Measurements from ENCODE around the gene CEACAM19. TPM values are rescaled to one million over a fixed set of nuclear protein-coding genes. Genes with fewer than 3 reads are reported as not detected.

CEACAM19 gene
- total RNA-seq, 4 donors from 2014 or later, result 0.49 to 1.5 (median 1.2) TPM

DNA sequence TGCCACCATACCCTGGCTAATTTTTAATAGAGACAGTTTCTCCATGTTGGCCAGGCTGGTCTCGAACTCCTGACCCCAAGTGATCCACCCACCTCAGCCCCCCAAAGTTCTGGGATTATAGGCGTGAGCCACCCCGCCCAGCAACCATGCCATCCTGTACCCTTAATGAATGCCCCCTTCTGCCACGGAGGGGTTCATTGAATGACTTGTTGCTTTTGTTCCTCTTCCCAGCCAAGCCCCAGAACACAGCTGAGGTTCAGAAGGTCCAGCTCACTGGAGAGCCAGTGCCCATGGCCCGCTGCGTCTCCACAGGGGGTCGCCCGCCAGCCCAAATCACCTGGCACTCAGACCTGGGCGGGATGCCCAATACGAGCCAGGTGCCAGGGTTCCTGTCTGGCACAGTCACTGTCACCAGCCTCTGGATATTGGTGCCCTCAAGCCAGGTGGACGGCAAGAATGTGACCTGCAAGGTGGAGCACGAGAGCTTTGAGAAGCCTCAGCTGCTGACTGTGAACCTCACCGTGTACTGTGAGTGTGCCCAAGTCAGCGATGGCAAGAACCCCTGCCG is 21.6 kb upstream of the CEACAM19 start:
- TF ChIP-seq, protein P1, sequence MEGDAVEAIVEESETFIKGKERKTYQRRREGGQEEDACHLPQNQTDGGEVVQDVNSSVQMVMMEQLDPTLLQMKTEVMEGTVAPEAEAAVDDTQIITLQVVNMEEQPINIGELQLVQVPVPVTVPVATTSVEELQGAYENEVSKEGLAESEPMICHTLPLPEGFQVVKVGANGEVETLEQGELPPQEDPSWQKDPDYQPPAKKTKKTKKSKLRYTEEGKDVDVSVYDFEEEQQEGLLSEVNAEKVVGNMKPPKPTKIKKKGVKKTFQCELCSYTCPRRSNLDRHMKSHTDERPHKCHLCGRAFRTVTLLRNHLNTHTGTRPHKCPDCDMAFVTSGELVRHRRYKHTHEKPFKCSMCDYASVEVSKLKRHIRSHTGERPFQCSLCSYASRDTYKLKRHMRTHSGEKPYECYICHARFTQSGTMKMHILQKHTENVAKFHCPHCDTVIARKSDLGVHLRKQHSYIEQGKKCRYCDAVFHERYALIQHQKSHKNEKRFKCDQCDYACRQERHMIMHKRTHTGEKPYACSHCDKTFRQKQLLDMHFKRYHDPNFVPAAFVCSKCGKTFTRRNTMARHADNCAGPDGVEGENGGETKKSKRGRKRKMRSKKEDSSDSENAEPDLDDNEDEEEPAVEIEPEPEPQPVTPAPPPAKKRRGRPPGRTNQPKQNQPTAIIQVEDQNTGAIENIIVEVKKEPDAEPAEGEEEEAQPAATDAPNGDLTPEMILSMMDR (IDR thresholded peaks at IDR 0.05; ENCODE audit: low read depth), result no peak

DNA sequence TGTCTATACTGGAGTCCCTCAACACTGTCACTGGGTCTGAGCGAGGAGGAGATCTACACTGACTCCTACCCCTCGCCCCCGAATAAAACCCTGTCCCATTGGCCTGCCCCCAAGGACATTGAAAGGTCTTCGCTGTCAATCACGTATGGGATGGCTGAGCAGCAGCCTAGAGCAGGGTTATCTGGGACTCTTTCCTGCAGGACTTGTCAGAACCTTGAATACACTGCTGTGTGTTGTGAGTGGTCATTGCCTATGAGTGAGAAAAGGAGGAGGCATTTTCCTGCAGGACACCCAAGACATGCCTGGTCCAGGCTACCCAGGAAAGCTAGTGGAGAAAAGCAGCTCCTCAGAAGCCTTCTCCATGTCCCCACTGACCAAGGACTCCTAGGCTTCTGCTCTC is 17.9 kb upstream of the CEACAM19 start:
- TF ChIP-seq, protein P1 (IDR thresholded peaks at IDR 0.05; ENCODE audit: low read depth), result no peak

DNA sequence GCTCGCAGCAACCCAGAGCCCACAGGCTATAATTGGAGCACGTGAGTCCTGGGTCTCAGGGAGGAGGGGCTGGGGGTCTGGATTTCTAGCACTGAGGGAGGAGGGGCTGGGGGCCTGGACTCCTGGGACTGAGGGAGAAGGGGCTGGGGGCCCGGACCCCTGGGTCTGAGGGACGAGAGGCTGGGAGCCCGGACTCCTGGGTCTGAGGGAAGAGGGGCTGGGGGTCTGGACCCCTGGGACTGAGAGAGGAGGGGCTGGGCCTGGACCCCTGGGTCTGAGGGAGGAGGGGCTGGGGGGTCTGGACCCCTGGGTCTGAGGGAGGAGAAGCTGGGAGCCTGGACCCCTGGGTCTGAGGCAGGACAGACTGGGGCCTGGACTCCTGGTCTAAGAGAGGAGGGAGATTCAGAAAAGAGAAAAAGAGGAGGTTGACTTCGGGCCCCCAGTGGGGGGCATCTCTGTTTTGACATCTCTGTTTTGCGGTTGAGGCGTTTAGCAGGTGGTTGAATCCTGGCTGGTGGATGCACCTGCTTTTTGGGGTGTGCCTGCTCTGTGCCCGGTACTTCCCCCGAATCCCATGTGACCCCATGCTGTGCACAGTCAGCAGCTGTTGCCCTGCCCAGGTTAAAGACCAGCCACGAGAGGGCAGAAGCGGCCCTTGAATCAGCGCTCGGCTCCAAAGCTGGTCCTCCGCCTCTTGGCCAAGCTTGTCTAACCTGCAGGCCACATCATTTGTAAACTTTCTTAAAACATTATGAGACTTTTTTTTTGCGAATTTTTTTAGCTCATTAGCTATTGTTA is 17.1 kb upstream of the CEACAM19 start:
- TF ChIP-seq, protein P1 (IDR thresholded peaks at IDR 0.05; ENCODE audit: low read depth), result no peak

DNA sequence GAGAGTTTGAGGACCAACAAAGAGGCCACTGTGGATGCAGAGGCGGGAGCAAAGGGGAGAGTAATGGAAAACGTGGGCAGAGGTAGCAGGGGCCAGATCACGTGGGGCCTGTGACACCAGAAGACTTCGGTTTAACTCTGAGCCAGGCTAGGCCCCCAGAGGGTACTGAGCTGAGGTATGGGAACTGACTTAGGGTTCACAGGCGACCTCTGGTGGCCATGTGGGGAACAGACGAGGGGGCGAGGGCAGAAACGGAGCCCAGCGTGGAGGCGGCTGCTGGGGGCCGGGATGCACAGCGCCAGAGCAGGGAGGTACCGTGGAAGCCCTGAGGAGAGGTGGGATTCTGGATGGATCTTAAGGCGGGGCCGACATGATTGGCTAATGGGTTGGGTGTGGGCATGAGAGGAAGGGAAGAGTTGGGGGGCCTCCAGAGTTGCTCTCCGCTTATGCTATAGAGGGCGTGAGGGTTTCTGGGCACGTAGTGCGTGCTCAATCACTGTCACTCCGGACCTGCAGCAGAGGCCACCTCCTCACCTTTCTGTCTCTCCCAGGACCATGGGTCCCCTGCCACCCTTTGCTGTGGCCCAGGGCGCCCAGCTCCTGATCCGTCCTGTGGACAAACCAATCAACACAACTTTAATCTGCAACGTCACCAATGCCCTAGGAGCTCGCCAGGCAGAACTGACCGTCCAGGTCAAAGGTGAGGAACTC is 13.9 kb upstream of the CEACAM19 start:
- TF ChIP-seq, protein P1 (IDR thresholded peaks at IDR 0.05; ENCODE audit: low read depth), result no peak

DNA sequence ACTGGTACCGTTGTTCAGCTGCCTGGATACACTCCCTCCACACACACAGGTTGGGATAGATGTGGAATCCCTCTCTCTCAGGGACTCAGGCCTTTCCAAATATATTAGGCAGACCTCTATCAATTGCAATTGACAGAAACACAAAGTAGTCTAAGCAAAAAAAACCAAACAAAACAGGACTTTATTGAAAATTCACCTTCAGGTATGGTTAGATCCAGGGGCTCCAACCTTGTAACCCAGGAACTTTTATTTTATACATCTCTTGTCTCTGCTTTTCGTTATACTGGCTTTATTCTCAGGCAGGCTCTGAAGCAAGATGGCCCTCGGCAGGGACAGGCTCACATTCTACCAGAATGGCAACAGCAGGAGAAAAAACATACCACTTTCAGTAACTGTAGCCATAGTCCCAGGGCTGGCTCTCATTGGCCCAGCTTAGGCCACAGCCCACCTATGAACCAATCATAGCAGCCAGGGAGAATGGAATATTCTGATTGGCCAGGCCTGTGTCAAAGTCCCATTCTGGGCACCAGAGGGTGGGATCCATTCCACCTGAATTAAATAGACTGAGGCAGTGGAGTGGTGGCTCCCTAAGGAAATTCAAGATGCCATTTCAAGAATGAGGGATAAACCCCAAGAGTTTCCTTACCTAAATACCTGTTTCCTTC is 13.1 kb upstream of the CEACAM19 start:
- TF ChIP-seq, protein P1 (IDR thresholded peaks at IDR 0.05; ENCODE audit: low read depth), result no peak

DNA sequence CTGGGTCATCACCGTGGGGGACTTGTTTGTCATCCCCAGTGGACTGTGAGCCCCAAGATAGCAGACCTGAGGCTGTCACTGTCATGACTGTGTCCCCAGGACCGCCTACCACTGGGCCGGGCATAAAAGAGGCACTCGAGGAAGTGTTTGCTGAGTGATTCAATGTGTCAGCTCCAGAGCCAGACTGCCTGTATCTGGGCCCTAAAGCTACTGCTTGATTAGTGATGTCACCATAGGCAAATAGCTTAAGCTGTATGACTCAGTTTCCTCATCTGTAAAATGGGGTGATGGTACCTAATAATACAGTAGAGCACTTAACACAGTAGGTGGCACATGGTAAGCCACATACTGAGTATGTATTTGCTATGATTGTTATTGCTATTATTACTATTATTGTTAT is 11.2 kb upstream of the CEACAM19 start:
- TF ChIP-seq, protein P1 (IDR thresholded peaks at IDR 0.05; ENCODE audit: low read depth), result no peak

DNA sequence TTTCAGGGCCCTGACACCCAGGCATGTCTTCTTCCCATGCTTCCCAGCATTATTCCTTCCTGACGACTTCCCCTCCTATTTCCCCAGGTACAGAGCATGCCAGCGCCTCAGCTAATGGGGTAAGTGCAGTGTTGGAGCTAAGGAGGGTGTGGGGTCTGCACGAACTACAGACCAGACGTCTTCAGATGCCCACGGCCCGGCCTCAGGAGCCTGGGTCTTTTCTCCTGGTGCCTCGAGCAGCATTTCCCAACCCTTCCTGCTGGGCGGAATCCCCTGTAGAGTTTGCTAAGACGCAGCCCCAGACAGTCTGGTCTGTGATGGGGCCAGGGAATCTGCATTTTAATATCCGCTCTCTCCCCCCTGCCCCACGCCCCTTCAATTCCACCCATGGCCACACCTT is 10.1 kb upstream of the CEACAM19 start:
- TF ChIP-seq, protein P1 (IDR thresholded peaks at IDR 0.05; ENCODE audit: low read depth), result no peak

Data from subcutaneous adipose tissue (tissue), 4 donors.